Measurements from ENCODE around the gene SIL1. TPM values are rescaled to one million over a fixed set of nuclear protein-coding genes. Genes with fewer than 3 reads are reported as not detected.

The SIL1 gene
- total and polyA plus RNA-seq, 2 donors (not counting 3 experiments of a cell fraction or from before 2014, with no cell fraction given) = 47.6 to 67.2 TPM

DNA sequence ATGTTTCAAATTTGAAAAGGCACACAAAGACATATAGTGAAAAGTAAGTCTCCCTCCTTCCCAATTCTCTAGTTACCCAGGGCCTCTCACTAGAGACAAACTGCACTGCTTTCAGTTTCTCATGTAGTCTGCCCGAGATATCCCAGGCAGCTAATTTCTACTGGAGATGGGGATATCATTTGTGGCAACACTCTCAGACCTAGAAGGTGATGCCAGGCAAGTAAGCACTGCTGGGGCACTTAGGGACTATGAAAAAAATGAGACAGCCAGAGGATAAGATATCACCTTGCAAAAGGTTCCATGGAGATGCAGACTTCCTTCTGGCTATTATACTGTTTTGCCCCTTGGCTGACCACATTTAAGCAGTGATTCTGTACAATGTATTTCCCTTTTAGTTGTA lies 12.6 kb downstream of the SIL1 start:
- FAIRE-seq = no peak
- POLR2A ChIA-PET = no interaction called here
- H4K20me1 ChIP-seq (replicated peaks; ENCODE audit: control insufficient read depth, extremely low read depth, insufficient read depth, low read length) = no peaks in the 10 kb centered on the region
- peaks cover 3% of the 10 kb centered on the region for H3K79me2 ChIP-seq (ENCODE audit: control insufficient read depth, insufficient read depth, low read length)
- H3K36me3 ChIP-seq (ENCODE audit: control insufficient read depth in 2 of 2, extremely low read depth in 1 of 2, insufficient read depth in 2 of 2, low read length in 2 of 2) = no peaks in the 10 kb centered on the region
- no peaks in the 10 kb centered on the region for H3K9me1 ChIP-seq (replicated peaks; ENCODE audit: control insufficient read depth, extremely low read depth, insufficient read depth, low read length)
- H2AFZ ChIP-seq (ENCODE audit: low read depth, low read length) = no peak overlapping the region
- intact Hi-C loops (cut with micrococcal nuclease) = no loop called here
- BruUV-seq (replicated peaks) = no TSS peak
- H3K9ac ChIP-seq (replicated peaks; ENCODE audit: extremely low read depth, insufficient read depth, low read length) = no peak overlapping the region
- CTCF ChIA-PET = interaction anchor here (1.6 kb wide), 1 partner anchor 22 kb away, joined by 5 read pairs; no protein-coding TSS in a partner anchor
- no peak for DNase-seq (ENCODE audit: low read depth, low spot score)
- no peaks in the 10 kb centered on the region for H3K27me3 ChIP-seq (ENCODE audit: control insufficient read depth in 2 of 2, insufficient read depth in 2 of 2, low read length in 2 of 2)
- dilution Hi-C loops (cut with MboI; ENCODE audit: extremely low pct_ligation_motif_present, low sequenced_read_pairs) = no loop called here
- no peak overlapping the region for H3K27ac ChIP-seq (ENCODE audit: insufficient read depth, low read depth, low read length)
- TF ChIP-seq, protein P1, sequence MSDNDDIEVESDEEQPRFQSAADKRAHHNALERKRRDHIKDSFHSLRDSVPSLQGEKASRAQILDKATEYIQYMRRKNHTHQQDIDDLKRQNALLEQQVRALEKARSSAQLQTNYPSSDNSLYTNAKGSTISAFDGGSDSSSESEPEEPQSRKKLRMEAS (IDR thresholded peaks at IDR 0.05; ENCODE audit: insufficient read depth, insufficient read length) = no peak
- TF ChIP-seq JUN (IDR thresholded peaks at IDR 0.05; ENCODE audit: borderline replicate concordance, insufficient read depth, insufficient read length, low read depth) (no peak), MYC (IDR thresholded peaks at IDR 0.05; ENCODE audit: low read depth, low read length) (no peak), FOS (IDR thresholded peaks at IDR 0.05; ENCODE audit: borderline replicate concordance, insufficient read depth, low read length) (no peak), POLR2AphosphoS5 (IDR thresholded peaks at IDR 0.05; ENCODE audit: insufficient read depth, low read depth, low read length) (no peak)
- no peaks in the 10 kb centered on the region for H3K9me3 ChIP-seq (replicated peaks; ENCODE audit: control insufficient read depth, insufficient read depth, low read length)
- H3K4me1 ChIP-seq (ENCODE audit: control insufficient read depth, extremely low read depth, insufficient read depth, low read length) = no peaks in the 10 kb centered on the region
- no peak overlapping the region for H3K4me2 ChIP-seq (ENCODE audit: insufficient read depth, low read length)
- no peak overlapping the region for H3K4me3 ChIP-seq (replicated peaks in 1 of 3; ENCODE audit: insufficient read depth in 1 of 3, low read depth in 1 of 3, low read length in 3 of 3)

DNA sequence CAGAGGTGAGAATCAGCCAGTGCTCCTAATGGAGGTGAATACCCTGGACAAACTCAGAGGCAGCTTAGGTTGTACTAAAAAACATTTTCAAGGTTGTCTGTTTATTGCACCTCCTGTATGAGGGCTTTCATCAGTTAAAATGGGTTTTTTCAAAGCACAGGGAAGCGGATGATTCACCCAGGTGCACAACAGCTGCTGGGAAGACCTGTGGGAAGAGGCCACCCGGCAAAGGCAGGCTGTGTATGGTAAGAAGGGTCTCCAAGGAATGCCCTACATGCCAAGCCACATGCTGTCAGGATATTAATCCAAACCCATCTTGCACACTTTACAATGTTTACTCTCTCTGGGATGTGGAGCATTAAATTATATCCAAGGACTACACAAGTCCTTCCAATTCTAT lies 14.7 kb downstream of the SIL1 start:
- Histone ChIP-seq H3K4me2 (ENCODE audit: insufficient read depth, low read length) (no peak overlapping the region), H2AFZ (ENCODE audit: low read depth, low read length) (no peak overlapping the region), H3K9me3 (replicated peaks; ENCODE audit: control insufficient read depth, insufficient read depth, low read length) (no peaks in the 10 kb centered on the region), H3K27me3 (ENCODE audit: control insufficient read depth in 2 of 2, insufficient read depth in 2 of 2, low read length in 2 of 2) (no peaks in the 10 kb centered on the region), H4K20me1 (replicated peaks; ENCODE audit: control insufficient read depth, extremely low read depth, insufficient read depth, low read length) (no peaks in the 10 kb centered on the region), H3K9me1 (replicated peaks; ENCODE audit: control insufficient read depth, extremely low read depth, insufficient read depth, low read length) (no peaks in the 10 kb centered on the region), H3K4me1 (ENCODE audit: control insufficient read depth, extremely low read depth, insufficient read depth, low read length) (no peaks in the 10 kb centered on the region), H3K4me3 (replicated peaks in 1 of 3; ENCODE audit: insufficient read depth in 1 of 3, low read depth in 1 of 3, low read length in 3 of 3) (no peak overlapping the region), H3K79me2 (ENCODE audit: control insufficient read depth, insufficient read depth, low read length) (peaks cover 3% of the 10 kb centered on the region), H3K27ac (ENCODE audit: insufficient read depth, low read depth, low read length) (no peak overlapping the region), H3K36me3 (ENCODE audit: control insufficient read depth in 2 of 2, extremely low read depth in 1 of 2, insufficient read depth in 2 of 2, low read length in 2 of 2) (no peaks in the 10 kb centered on the region), H3K9ac (replicated peaks; ENCODE audit: extremely low read depth, insufficient read depth, low read length) (no peak overlapping the region)
- DNase-seq (ENCODE audit: low read depth, low spot score) (no peak), FAIRE-seq (no peak)
- BruUV-seq (replicated peaks) = no TSS peak
- intact Hi-C loops (cut with micrococcal nuclease) (no loop called here), dilution Hi-C loops (cut with MboI; ENCODE audit: extremely low pct_ligation_motif_present, low sequenced_read_pairs) (no loop called here)
- ChIA-PET POLR2A (no interaction called here), CTCF (no interaction called here)
- TF ChIP-seq, protein P1 (IDR thresholded peaks at IDR 0.05; ENCODE audit: insufficient read depth, insufficient read length) = no peak
- TF ChIP-seq MYC (IDR thresholded peaks at IDR 0.05; ENCODE audit: low read depth, low read length) (no peak), JUN (IDR thresholded peaks at IDR 0.05; ENCODE audit: borderline replicate concordance, insufficient read depth, insufficient read length, low read depth) (no peak), FOS (IDR thresholded peaks at IDR 0.05; ENCODE audit: borderline replicate concordance, insufficient read depth, low read length) (no peak), POLR2A (IDR thresholded peaks at IDR 0.05; ENCODE audit: low read depth, low read length) (no peak), GATA2 (IDR thresholded peaks at IDR 0.05; ENCODE audit: insufficient read depth, insufficient read length, low read depth, low read length) (no peak), POLR2AphosphoS5 (IDR thresholded peaks at IDR 0.05; ENCODE audit: insufficient read depth, low read depth, low read length) (no peak), EZH2 (IDR thresholded peaks at IDR 0.05; ENCODE audit: borderline replicate concordance, low read depth, low read length, severe bottlenecking) (no peak)
- TF ChIP-seq, protein P2, sequence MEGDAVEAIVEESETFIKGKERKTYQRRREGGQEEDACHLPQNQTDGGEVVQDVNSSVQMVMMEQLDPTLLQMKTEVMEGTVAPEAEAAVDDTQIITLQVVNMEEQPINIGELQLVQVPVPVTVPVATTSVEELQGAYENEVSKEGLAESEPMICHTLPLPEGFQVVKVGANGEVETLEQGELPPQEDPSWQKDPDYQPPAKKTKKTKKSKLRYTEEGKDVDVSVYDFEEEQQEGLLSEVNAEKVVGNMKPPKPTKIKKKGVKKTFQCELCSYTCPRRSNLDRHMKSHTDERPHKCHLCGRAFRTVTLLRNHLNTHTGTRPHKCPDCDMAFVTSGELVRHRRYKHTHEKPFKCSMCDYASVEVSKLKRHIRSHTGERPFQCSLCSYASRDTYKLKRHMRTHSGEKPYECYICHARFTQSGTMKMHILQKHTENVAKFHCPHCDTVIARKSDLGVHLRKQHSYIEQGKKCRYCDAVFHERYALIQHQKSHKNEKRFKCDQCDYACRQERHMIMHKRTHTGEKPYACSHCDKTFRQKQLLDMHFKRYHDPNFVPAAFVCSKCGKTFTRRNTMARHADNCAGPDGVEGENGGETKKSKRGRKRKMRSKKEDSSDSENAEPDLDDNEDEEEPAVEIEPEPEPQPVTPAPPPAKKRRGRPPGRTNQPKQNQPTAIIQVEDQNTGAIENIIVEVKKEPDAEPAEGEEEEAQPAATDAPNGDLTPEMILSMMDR (IDR thresholded peaks at IDR 0.05; ENCODE audit: extremely low read depth in 1 of 2, insufficient read depth in 1 of 2, low read depth in 1 of 2, low read length in 2 of 2) = no peak
